DOHH2 (cell line): ENCODE data around the gene DPP7.

Source experiments
- CTCF ChIP-seq: fragments of 200-600 bp; sonication (generic); IDR thresholded peaks from one replicate; pipeline ENCODE4 v1.5.1; 2014; ENCODE audit warnings: antibody characterized with exemption, mild to moderate bottlenecking, low read depth, low read length; ENCODE audit not compliant: poor library complexity, severe bottlenecking
- EZH2phosphoT487 ChIP-seq: fragments of 200-600 bp; sonication (generic); IDR thresholded peaks from 2 replicates; pipeline ENCODE4 v1.6.1; 2017; ENCODE audit warnings: borderline replicate concordance, mild to moderate bottlenecking, antibody characterized with exemption, low read length, moderate library complexity, mixed read lengths

DNA sequence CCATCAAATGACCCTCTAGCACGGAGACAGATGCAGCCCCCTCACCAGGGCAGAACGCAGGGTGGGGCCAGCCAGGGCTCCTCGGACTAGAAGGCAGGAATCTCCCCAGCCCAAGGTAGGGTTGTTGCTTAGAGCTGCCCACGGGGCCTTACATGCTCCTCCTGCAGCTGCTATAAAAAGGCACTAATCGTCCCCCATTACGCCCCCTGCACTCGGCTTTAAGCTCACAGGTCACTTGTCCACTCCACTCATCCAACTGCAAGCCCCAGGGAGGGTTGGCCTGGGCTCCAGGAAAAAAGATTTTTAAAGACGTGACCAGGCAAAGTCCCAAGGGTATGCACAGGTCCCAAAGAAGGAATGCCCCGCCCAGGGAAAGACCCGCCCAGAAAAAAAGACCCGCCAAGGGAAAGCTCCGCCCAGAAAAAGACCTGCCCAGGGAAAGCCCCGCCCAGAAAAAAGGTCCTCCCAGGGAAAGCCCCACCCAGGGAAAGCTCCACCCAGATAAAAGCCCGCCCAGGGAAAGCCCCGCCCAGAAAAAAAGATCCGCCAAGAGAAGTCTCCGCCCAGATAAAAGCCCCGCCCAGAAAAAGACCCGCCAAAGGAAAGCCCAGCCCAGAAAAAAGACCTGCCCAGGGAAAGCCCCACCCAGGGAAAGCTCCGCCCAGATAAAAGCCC is 35.5 kb upstream of the DPP7 start:
- TF ChIP-seq CTCF (no peak), EZH2phosphoT487 (no peak)
